KOPT-K1 (cell line): ENCODE data around the gene LARP1.

Source experiments
- H3K27ac ChIP-seq: fragments of 200-600 bp; sonication (generic); 2 replicates; pipeline ENCODE4 v1.5.1; 2016; ENCODE audit warnings: antibody characterized with exemption, mild to moderate bottlenecking, low read depth, low read length; ENCODE audit not compliant: poor library complexity, severe bottlenecking
- H3K36me3 ChIP-seq: fragments of 200-600 bp; sonication (generic); 2 replicates; pipeline ENCODE4 v1.5.1; 2017; ENCODE audit warnings: antibody characterized with exemption, mild to moderate bottlenecking, low read length, moderate library complexity; ENCODE audit not compliant: insufficient read depth
- H3K9me3 ChIP-seq: fragments of 200-600 bp; sonication (generic); 2 replicates; pipeline ENCODE4 v1.5.1; 2017; ENCODE audit warnings: antibody characterized with exemption, low read length, mild to moderate bottlenecking; ENCODE audit not compliant: insufficient read depth, poor library complexity, severe bottlenecking

Gene LARP1

GRCh38 chr5:154786414-154786813 lies 31.2 kb downstream of the LARP1 start:
- Histone ChIP-seq H3K9me3 (no peaks in the 10 kb centered on the region), H3K36me3 (peaks cover 61% of the 10 kb centered on the region), H3K27ac (no peak overlapping the region)

GRCh38 chr5:154788212-154788611 lies 33.0 kb downstream of the LARP1 start:
- no peak overlapping the region for H3K27ac ChIP-seq

GRCh38 chr5:154791535-154791934 lies 36.4 kb downstream of the LARP1 start:
- peaks cover 79% of the 10 kb centered on the region for H3K36me3 ChIP-seq

More at GRCh38 chr5:154788212-154788611, 33.0 kb downstream of the LARP1 start:
- Histone ChIP-seq H3K9me3 (no peaks in the 10 kb centered on the region), H3K36me3 (peaks cover 69% of the 10 kb centered on the region)

GRCh38 chr5:154793599-154794524 lies 38.7 kb downstream of the LARP1 start:
- H3K9me3 ChIP-seq, result no peaks in the 10 kb centered on the region
- peaks cover 90% of the 10 kb centered on the region for H3K36me3 ChIP-seq
- H3K27ac ChIP-seq, result no peak overlapping the region

More at GRCh38 chr5:154791535-154791934, 36.4 kb downstream of the LARP1 start:
- Histone ChIP-seq H3K9me3 (no peaks in the 10 kb centered on the region), H3K27ac (no peak overlapping the region)

- Histone ChIP-seq H3K9me3 (no peaks in the 10 kb centered on the region), H3K27ac (no peak overlapping the region), H3K36me3 (peaks cover 97% of the 10 kb centered on the region)
These were observed 39.5 kb downstream of the LARP1 start for GRCh38 chr5:154794525-154795234.

GRCh38 chr5:154795235-154795596 lies 40.0 kb downstream of the LARP1 start:
- no peak overlapping the region for H3K27ac ChIP-seq
- H3K9me3 ChIP-seq, result no peaks in the 10 kb centered on the region
- H3K36me3 ChIP-seq, result peaks cover 97% of the 10 kb centered on the region

- Histone ChIP-seq H3K36me3 (peaks cover 97% of the 10 kb centered on the region), H3K9me3 (no peaks in the 10 kb centered on the region), H3K27ac (no peak overlapping the region)
These were observed 42.6 kb downstream of the LARP1 start for GRCh38 chr5:154797762-154798161.

GRCh38 chr5:154800582-154800981 lies 45.4 kb downstream of the LARP1 start:
- peaks cover 97% of the 10 kb centered on the region for H3K36me3 ChIP-seq
- no peak overlapping the region for H3K27ac ChIP-seq
- no peaks in the 10 kb centered on the region for H3K9me3 ChIP-seq

- H3K36me3 ChIP-seq, result peaks cover 100% of the 10 kb centered on the region
- H3K9me3 ChIP-seq, result no peaks in the 10 kb centered on the region
- H3K27ac ChIP-seq, result no peak overlapping the region
These were observed 45.9 kb downstream of the LARP1 start for GRCh38 chr5:154801083-154801482.

GRCh38 chr5:154802050-154802449 lies 46.9 kb downstream of the LARP1 start:
- H3K27ac ChIP-seq, result no peak overlapping the region
- peaks cover 100% of the 10 kb centered on the region for H3K36me3 ChIP-seq
- H3K9me3 ChIP-seq, result no peaks in the 10 kb centered on the region

GRCh38 chr5:154806176-154806575 lies 51.0 kb downstream of the LARP1 start:
- peaks cover 99% of the 10 kb centered on the region for H3K36me3 ChIP-seq

GRCh38 chr5:154811239-154811638 lies 56.1 kb downstream of the LARP1 start:
- peaks cover 98% of the 10 kb centered on the region for H3K36me3 ChIP-seq
- no peak overlapping the region for H3K27ac ChIP-seq
- H3K9me3 ChIP-seq, result no peaks in the 10 kb centered on the region

More at GRCh38 chr5:154806176-154806575, 51.0 kb downstream of the LARP1 start:
- Histone ChIP-seq H3K9me3 (no peaks in the 10 kb centered on the region), H3K27ac (no peak overlapping the region)

GRCh38 chr5:154811653-154812465 lies 56.7 kb downstream of the LARP1 start:
- Histone ChIP-seq H3K9me3 (no peaks in the 10 kb centered on the region), H3K27ac (no peak overlapping the region), H3K36me3 (peaks cover 98% of the 10 kb centered on the region)

- Histone ChIP-seq H3K27ac (peak overlapping the region; percentile 12), H3K36me3 (peaks cover 99% of the 10 kb centered on the region), H3K9me3 (no peaks in the 10 kb centered on the region)
These were observed 58.0 kb downstream of the LARP1 start for GRCh38 chr5:154813158-154813557.

GRCh38 chr5:154813736-154814135 lies 58.6 kb downstream of the LARP1 start:
- no peaks in the 10 kb centered on the region for H3K9me3 ChIP-seq
- peak overlapping the region; percentile 22 for H3K27ac ChIP-seq
- peaks cover 99% of the 10 kb centered on the region for H3K36me3 ChIP-seq
